ENCODE measurements around the gene ORM1.

The ORM1 gene

GRCh38 chr9:114357911-114358328, 35.0 kb downstream of the ORM1 start:
- no peak for DNase-seq (ENCODE audit: low read depth)
- no peak overlapping the region for H3K4me3 ChIP-seq (ENCODE audit: low read length)
- no peak for TF ChIP-seq CTCF (conservative IDR thresholded peaks at IDR 0.05; ENCODE audit: low read depth, low read length)

- no peak for TF ChIP-seq CTCF (conservative IDR thresholded peaks at IDR 0.05; ENCODE audit: low read depth, low read length)
- DNase-seq (ENCODE audit: low read depth) = no peak
- no peak overlapping the region for H3K4me3 ChIP-seq (ENCODE audit: low read length)
Observed at GRCh38 chr9:114359801-114360200, 36.9 kb downstream of the ORM1 start.

GRCh38 chr9:114361542-114361941, 38.6 kb downstream of the ORM1 start:
- H3K4me3 ChIP-seq (ENCODE audit: low read length) = no peak overlapping the region
- no peak for DNase-seq (ENCODE audit: low read depth)
- no peak for TF ChIP-seq CTCF (conservative IDR thresholded peaks at IDR 0.05; ENCODE audit: low read depth, low read length)

GRCh38 chr9:114362394-114362793, 39.5 kb downstream of the ORM1 start:
- DNase-seq (ENCODE audit: low read depth) = no peak

GRCh38 chr9:114363424-114363823, 40.5 kb downstream of the ORM1 start:
- TF ChIP-seq CTCF (conservative IDR thresholded peaks at IDR 0.05; ENCODE audit: low read depth, low read length) = no peak
- H3K4me3 ChIP-seq (ENCODE audit: low read length) = no peak overlapping the region
- DNase-seq (ENCODE audit: low read depth) = no peak

More at GRCh38 chr9:114362394-114362793, 39.5 kb downstream of the ORM1 start:
- no peak for TF ChIP-seq CTCF (conservative IDR thresholded peaks at IDR 0.05; ENCODE audit: low read depth, low read length)
- H3K4me3 ChIP-seq (ENCODE audit: low read length) = no peak overlapping the region

GRCh38 chr9:114364134-114365041, 41.5 kb downstream of the ORM1 start:
- TF ChIP-seq CTCF (conservative IDR thresholded peaks at IDR 0.05; ENCODE audit: low read depth, low read length) = no peak
- no peak overlapping the region for H3K4me3 ChIP-seq (ENCODE audit: low read length)
- no peak for DNase-seq (ENCODE audit: low read depth)

- TF ChIP-seq CTCF (conservative IDR thresholded peaks at IDR 0.05; ENCODE audit: low read depth, low read length) = no peak
- DNase-seq (ENCODE audit: low read depth) = no peak
- H3K4me3 ChIP-seq (ENCODE audit: low read length) = no peak overlapping the region
Observed at GRCh38 chr9:114365194-114365593, 42.3 kb downstream of the ORM1 start.
